ENCODE measurements around the gene FRMD1. TPM values are rescaled to one million over a fixed set of nuclear protein-coding genes. Genes with fewer than 3 reads are reported as not detected.

The FRMD1 gene
- total and polyA plus RNA-seq, 2 of the 8 experiments (the other 6 are each of a cell fraction or from before 2014, with no cell fraction given) = 0.36 TPM; not detected in 1

GRCh38 chr6:168004023-168004422 lies 75.0 kb downstream of the FRMD1 start:
- H4K91ac ChIP-seq (replicated peaks; ENCODE audit: insufficient read length, low read length) = no peak overlapping the region
- H2BK12ac ChIP-seq (ENCODE audit: low read depth, low read length) = no peak overlapping the region
- no peak overlapping the region for H2BK15ac ChIP-seq (ENCODE audit: low read length)
- H2AK5ac ChIP-seq (ENCODE audit: low read depth, low read length) = no peak overlapping the region
- H3K4ac ChIP-seq (replicated peaks; ENCODE audit: insufficient read length, low read depth, low read length) = no peak overlapping the region
- H2AFZ ChIP-seq (ENCODE audit: low read length) = no peak overlapping the region
- no peaks in the 10 kb centered on the region for H3K4me1 ChIP-seq (replicated peaks in 1 of 4; ENCODE audit: control insufficient read depth in 3 of 4, insufficient read depth in 4 of 4, low read length in 3 of 4)
- ChIA-PET POLR2A (ENCODE audit: partially characterized antibody) (interaction anchor here (1.2 to 1.8 kb wide), 2 partner anchors 9 kb away, joined by 3 to 6 read pairs; no protein-coding TSS in a partner anchor), CTCF (ENCODE audit: partially characterized antibody) (interaction anchor here (1.1 kb wide), 1 partner anchor 56 kb away, joined by 3 read pairs; no protein-coding TSS in a partner anchor)
- H3K27me3 ChIP-seq (replicated peaks in 1 of 4; ENCODE audit: control insufficient read depth in 3 of 4, extremely low read depth in 1 of 4, insufficient read depth in 3 of 4, low read length in 3 of 4) = no peaks in the 10 kb centered on the region
- TF ChIP-seq SP1 (IDR thresholded peaks at IDR 0.05; ENCODE audit: low read depth, low read length) = no peak
- TF ChIP-seq, protein P1, sequence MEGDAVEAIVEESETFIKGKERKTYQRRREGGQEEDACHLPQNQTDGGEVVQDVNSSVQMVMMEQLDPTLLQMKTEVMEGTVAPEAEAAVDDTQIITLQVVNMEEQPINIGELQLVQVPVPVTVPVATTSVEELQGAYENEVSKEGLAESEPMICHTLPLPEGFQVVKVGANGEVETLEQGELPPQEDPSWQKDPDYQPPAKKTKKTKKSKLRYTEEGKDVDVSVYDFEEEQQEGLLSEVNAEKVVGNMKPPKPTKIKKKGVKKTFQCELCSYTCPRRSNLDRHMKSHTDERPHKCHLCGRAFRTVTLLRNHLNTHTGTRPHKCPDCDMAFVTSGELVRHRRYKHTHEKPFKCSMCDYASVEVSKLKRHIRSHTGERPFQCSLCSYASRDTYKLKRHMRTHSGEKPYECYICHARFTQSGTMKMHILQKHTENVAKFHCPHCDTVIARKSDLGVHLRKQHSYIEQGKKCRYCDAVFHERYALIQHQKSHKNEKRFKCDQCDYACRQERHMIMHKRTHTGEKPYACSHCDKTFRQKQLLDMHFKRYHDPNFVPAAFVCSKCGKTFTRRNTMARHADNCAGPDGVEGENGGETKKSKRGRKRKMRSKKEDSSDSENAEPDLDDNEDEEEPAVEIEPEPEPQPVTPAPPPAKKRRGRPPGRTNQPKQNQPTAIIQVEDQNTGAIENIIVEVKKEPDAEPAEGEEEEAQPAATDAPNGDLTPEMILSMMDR (IDR thresholded peaks at IDR 0.05; ENCODE audit: control extremely low read depth in 1 of 3, insufficient read depth in 1 of 3, low read depth in 1 of 3, low read length in 3 of 3) = no peak
- TF ChIP-seq SIX5 (IDR thresholded peaks at IDR 0.05; ENCODE audit: low read depth, low read length) = no peak
- 89% methylated on average over 7 of the region's 7 CpGs; no CpG with 5 or more reads in 1 of the 2 experiments for WGBS, 2 experiments (ENCODE audit: extremely low coverage in 1 of 2, insufficient coverage in 1 of 2, insufficient read length in 1 of 2, insufficient replicate concordance in 2 of 2, low coverage in 1 of 2, low lambda C conversion rate in 2 of 2, missing lambda C conversion rate in 1 of 2)
- H3K9ac ChIP-seq (replicated peaks in 1 of 4; ENCODE audit: extremely low read depth in 1 of 4, low read depth in 3 of 4, low read length in 3 of 4) = no peak overlapping the region
- no peaks in the 10 kb centered on the region for H3K36me3 ChIP-seq (ENCODE audit: control insufficient read depth in 2 of 4, insufficient read depth in 4 of 4, low read length in 3 of 4)
- no peaks in the 10 kb centered on the region; a peak in 1 of 4 replicates for H3K9me3 ChIP-seq (ENCODE audit: insufficient read depth in 2 of 2, low read depth in 1 of 2, low read length in 1 of 2)
- no peak for FAIRE-seq
- no peak overlapping the region for H3K23ac ChIP-seq (ENCODE audit: insufficient read length)
- no peaks in the 10 kb centered on the region for H3K23me2 ChIP-seq (ENCODE audit: low read depth, low read length)
- H4K20me1 ChIP-seq (replicated peaks in 1 of 2; ENCODE audit: control insufficient read depth in 1 of 2, insufficient read depth in 2 of 2, low read length in 2 of 2) = no peaks in the 10 kb centered on the region
- no peaks in the 10 kb centered on the region for H3K79me1 ChIP-seq (ENCODE audit: low read depth, low read length)
- DNase-seq (ENCODE audit: low read depth in 1 of 2, low spot score in 2 of 2) = peak in 1 of 2 experiments; percentile 32
- no peak overlapping the region for H3K56ac ChIP-seq (replicated peaks; ENCODE audit: insufficient read length, low read depth, low read length)
- H3K4me2 ChIP-seq (ENCODE audit: insufficient read depth in 1 of 2, low read depth in 2 of 2, low read length in 2 of 2) = no peak overlapping the region
- H3K27ac ChIP-seq (ENCODE audit: low read depth, low read length) = no peak overlapping the region
- H3K4me3 ChIP-seq (ENCODE audit: extremely low read depth in 1 of 4, insufficient read depth in 2 of 4, low read depth in 3 of 4, low read length in 4 of 4) = no peak overlapping the region
- H3K79me2 ChIP-seq (ENCODE audit: control insufficient read depth in 1 of 2, insufficient read depth in 2 of 2, low read length in 2 of 2) = no peaks in the 10 kb centered on the region
- H2BK20ac ChIP-seq (ENCODE audit: low read length) = no peak overlapping the region
- H2BK5ac ChIP-seq (ENCODE audit: low read depth, low read length) = no peak overlapping the region
- no peak overlapping the region for H4K5ac ChIP-seq (ENCODE audit: insufficient read length, low read depth, low read length)
- no peak overlapping the region for H2BK120ac ChIP-seq (replicated peaks; ENCODE audit: low read depth, low read length)
- no peak overlapping the region for H3K14ac ChIP-seq (ENCODE audit: insufficient read length)
- no peak overlapping the region for H4K8ac ChIP-seq (ENCODE audit: extremely low read depth, insufficient read depth, low read length)
- H3K18ac ChIP-seq (ENCODE audit: extremely low read depth, low read length) = no peak overlapping the region
